ENCODE results near the gene FGD6. TPM values are rescaled to one million over a fixed set of nuclear protein-coding genes. Genes with fewer than 3 reads are reported as not detected.
"Not testable (repeated sequence)": the region's sequence is repeated elsewhere in the genome, so short reads cannot be mapped to it uniquely, and the experiment has no call there.

The FGD6 gene
- total RNA-seq, 1 experiment from 2014 or later, result 14.3 TPM

- H3K27ac ChIP-seq (ENCODE audit: low read length), result not testable (repeated sequence)
Measured at GRCh38 chr12:95196875-95197569, 20.2 kb downstream of the FGD6 start.

DNA sequence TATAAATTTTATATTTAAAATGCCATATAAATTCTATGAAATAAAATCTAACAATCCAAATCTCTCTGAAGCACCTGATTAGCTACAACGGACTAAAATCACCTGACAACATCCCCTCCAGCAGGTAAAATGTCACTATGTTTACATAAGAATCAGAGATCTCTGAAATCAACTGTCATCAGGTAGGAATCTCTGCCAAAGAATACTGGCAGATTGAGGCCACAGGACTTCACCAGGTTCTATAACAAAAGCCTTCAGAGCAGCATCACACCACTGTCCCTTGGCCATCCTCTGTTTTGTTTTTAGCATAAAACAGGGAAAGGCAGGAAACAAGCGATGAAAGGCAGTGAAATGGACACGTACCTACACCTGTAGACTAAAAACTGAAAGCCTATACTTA lies 22.1 kb downstream of the FGD6 start:
- Histone ChIP-seq H3K27ac (ENCODE audit: low read length) (no peak overlapping the region), H3K4me2 (ENCODE audit: low read length) (no peak overlapping the region), H3K9ac (ENCODE audit: low read length) (no peak overlapping the region), H3K27me3 (ENCODE audit: low read length) (no peaks in the 10 kb centered on the region), H3K36me3 (ENCODE audit: low read depth, low read length) (no peaks in the 10 kb centered on the region), H3K4me3 (ENCODE audit: low read length) (no peak overlapping the region), H3K4me1 (ENCODE audit: insufficient read depth, low read length) (peaks cover 11% of the 10 kb centered on the region), H2AFZ (ENCODE audit: low read length) (no peak overlapping the region), H4K20me1 (ENCODE audit: low read length) (no peaks in the 10 kb centered on the region), H3K9me3 (ENCODE audit: low read length) (no peaks in the 10 kb centered on the region), H3K79me2 (ENCODE audit: low read length) (peaks cover 70% of the 10 kb centered on the region), H3F3A (ENCODE audit: low read length, unreplicated experiment) (no peaks in the 10 kb centered on the region), H3K9me2 (replicated peaks; ENCODE audit: low read length) (no peaks in the 10 kb centered on the region)
- ChIA-PET POLR2A (ENCODE audit: unreplicated experiment) (no interaction called here), CTCF (no interaction called here)
- ATAC-seq (no peak), DNase-seq (peak; percentile 35)
- intact Hi-C loops (cut with micrococcal nuclease), result no loop called here
- TF ChIP-seq EZH2 (IDR thresholded peaks at IDR 0.05; ENCODE audit: low read length, unreplicated experiment), result no peak
- TF ChIP-seq EZH2phosphoT487 (IDR thresholded peaks at IDR 0.05; ENCODE audit: borderline replicate concordance, low read length), result no peak
- BruUV-seq (replicated peaks), result no TSS peak

More at GRCh38 chr12:95196875-95197569, 20.2 kb downstream of the FGD6 start:
- H2AFZ ChIP-seq (ENCODE audit: low read length); H4K20me1 ChIP-seq (ENCODE audit: low read length); BruUV-seq (replicated peaks); H3K9me3 ChIP-seq (ENCODE audit: low read length); CTCF ChIA-PET; intact Hi-C loops (cut with micrococcal nuclease); H3F3A ChIP-seq (ENCODE audit: low read length, unreplicated experiment); DNase-seq; H3K9ac ChIP-seq (ENCODE audit: low read length); H3K4me2 ChIP-seq (ENCODE audit: low read length); H3K4me3 ChIP-seq (ENCODE audit: low read length); H3K36me3 ChIP-seq (ENCODE audit: low read depth, low read length); ATAC-seq; H3K27me3 ChIP-seq (ENCODE audit: low read length); H3K9me2 ChIP-seq (replicated peaks; ENCODE audit: low read length): not testable (repeated sequence)
- Histone ChIP-seq H3K79me2 (ENCODE audit: low read length) (peaks cover 84% of the 10 kb centered on the region), H3K4me1 (ENCODE audit: insufficient read depth, low read length) (peaks cover 30% of the 10 kb centered on the region)
- POLR2A ChIA-PET (ENCODE audit: unreplicated experiment), result interaction anchor here (0.6 kb wide), 1 partner anchor 67 kb away, joined by 3 read pairs; no protein-coding TSS in a partner anchor

GRCh38 chr12:95193139-95193538 lies 24.1 kb downstream of the FGD6 start:
- POLR2A ChIA-PET (ENCODE audit: unreplicated experiment), result interaction anchor here (0.7 kb wide), 1 partner anchor 24 kb away, joined by 7 read pairs; the partner anchor contains the start of genes FGD6 and VEZT
- no peak overlapping the region for H2AFZ ChIP-seq (ENCODE audit: low read length)
- no TSS peak for BruUV-seq (replicated peaks)
- H3K9me3 ChIP-seq (ENCODE audit: low read length), result no peaks in the 10 kb centered on the region
- DNase-seq (no peak), ATAC-seq (no peak)
- TF ChIP-seq CTCF (conservative IDR thresholded peaks at IDR 0.05; ENCODE audit: low read depth, low read length), result no peak
- H3K36me3 ChIP-seq (ENCODE audit: low read depth, low read length), result no peaks in the 10 kb centered on the region
- no peaks in the 10 kb centered on the region for H3K9me2 ChIP-seq (replicated peaks; ENCODE audit: low read length)
- no peak overlapping the region for H3K4me3 ChIP-seq (ENCODE audit: low read length)
- CTCF ChIA-PET, result no interaction called here
- intact Hi-C loops (cut with micrococcal nuclease), result no loop called here
- no peaks in the 10 kb centered on the region for H4K20me1 ChIP-seq (ENCODE audit: low read length)
- no peaks in the 10 kb centered on the region for H3F3A ChIP-seq (ENCODE audit: low read length, unreplicated experiment)
- H3K27me3 ChIP-seq (ENCODE audit: low read length), result no peaks in the 10 kb centered on the region
- no peak overlapping the region for H3K4me2 ChIP-seq (ENCODE audit: low read length)
- H3K4me1 ChIP-seq (ENCODE audit: insufficient read depth, low read length), result peaks cover 4% of the 10 kb centered on the region
- H3K9ac ChIP-seq (ENCODE audit: low read length), result no peak overlapping the region
- peaks cover 53% of the 10 kb centered on the region for H3K79me2 ChIP-seq (ENCODE audit: low read length)
- no peak overlapping the region for H3K27ac ChIP-seq (ENCODE audit: low read length)

DNA sequence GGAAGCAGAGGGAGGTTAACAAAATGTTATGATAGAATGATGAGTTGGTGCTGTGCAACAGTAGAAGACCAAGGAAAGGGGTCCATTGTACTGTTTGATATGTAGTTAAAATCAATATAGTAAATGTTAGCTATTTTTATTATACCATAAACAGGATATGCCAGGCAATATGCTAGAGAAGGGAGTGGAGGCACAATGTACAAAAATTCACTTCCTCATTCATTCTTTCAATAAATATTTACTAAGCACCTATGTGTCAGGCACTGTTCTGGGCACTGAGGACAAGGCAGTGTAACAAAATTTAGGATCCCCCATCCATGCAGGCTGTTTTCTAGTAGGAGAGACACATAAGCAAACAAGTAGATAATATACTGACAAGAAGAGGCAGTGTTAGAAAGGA lies 25.0 kb downstream of the FGD6 start:
- no TSS peak for BruUV-seq (replicated peaks)
- ATAC-seq, result no peak
- CTCF ChIA-PET, result no interaction called here

More for the DNA sequence above, 25.0 kb downstream of the FGD6 start:
- H3K4me1 ChIP-seq (ENCODE audit: insufficient read depth, low read length), result peaks cover 4% of the 10 kb centered on the region
- no peaks in the 10 kb centered on the region for H3F3A ChIP-seq (ENCODE audit: low read length, unreplicated experiment)
- no peak overlapping the region for H3K4me3 ChIP-seq (ENCODE audit: low read length)
- no peak overlapping the region for H3K4me2 ChIP-seq (ENCODE audit: low read length)
- DNase-seq, result no peak
- no peak overlapping the region for H3K27ac ChIP-seq (ENCODE audit: low read length)
- TF ChIP-seq CTCF (conservative IDR thresholded peaks at IDR 0.05; ENCODE audit: low read depth, low read length) (no peak), EZH2phosphoT487 (IDR thresholded peaks at IDR 0.05; ENCODE audit: borderline replicate concordance, low read length) (no peak), EZH2 (IDR thresholded peaks at IDR 0.05; ENCODE audit: low read length, unreplicated experiment) (no peak)
- no peaks in the 10 kb centered on the region for H4K20me1 ChIP-seq (ENCODE audit: low read length)
- no peak overlapping the region for H3K9ac ChIP-seq (ENCODE audit: low read length)
- H3K79me2 ChIP-seq (ENCODE audit: low read length), result peaks cover 44% of the 10 kb centered on the region
- H3K27me3 ChIP-seq (ENCODE audit: low read length), result no peaks in the 10 kb centered on the region
- H3K9me3 ChIP-seq (ENCODE audit: low read length), result no peaks in the 10 kb centered on the region
- no peaks in the 10 kb centered on the region for H3K36me3 ChIP-seq (ENCODE audit: low read depth, low read length)
- intact Hi-C loops (cut with micrococcal nuclease), result no loop called here
- no peak overlapping the region for H2AFZ ChIP-seq (ENCODE audit: low read length)
- POLR2A ChIA-PET (ENCODE audit: unreplicated experiment), result no interaction called here
- no peaks in the 10 kb centered on the region for H3K9me2 ChIP-seq (replicated peaks; ENCODE audit: low read length)
